Measurements from ENCODE around the gene RUBCNL.

DNA sequence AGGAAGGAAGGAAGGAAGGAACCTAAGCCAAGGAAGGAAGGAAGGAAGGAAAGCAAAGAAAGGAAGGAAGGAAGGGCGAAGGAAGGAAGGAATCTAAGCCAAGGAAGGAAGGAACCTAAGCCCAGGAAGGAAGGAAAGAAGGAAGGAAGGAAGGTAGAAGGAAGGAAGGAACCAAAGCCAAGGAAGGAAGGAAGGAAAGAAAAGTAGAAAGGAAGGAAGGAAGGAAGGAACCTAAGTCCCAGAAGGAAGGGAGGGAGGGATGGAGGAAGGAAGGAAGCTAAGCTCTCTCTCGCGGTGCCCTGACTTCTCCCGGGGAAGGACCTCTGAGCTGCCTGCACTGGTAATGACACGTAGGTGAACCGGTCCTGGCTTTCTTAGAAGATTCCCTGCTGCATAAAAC is 1.3 kb upstream of the RUBCNL start:
- TF ChIP-seq, protein P1, sequence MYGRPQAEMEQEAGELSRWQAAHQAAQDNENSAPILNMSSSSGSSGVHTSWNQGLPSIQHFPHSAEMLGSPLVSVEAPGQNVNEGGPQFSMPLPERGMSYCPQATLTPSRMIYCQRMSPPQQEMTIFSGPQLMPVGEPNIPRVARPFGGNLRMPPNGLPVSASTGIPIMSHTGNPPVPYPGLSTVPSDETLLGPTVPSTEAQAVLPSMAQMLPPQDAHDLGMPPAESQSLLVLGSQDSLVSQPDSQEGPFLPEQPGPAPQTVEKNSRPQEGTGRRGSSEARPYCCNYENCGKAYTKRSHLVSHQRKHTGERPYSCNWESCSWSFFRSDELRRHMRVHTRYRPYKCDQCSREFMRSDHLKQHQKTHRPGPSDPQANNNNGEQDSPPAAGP (tag by site-specific recombination; IDR thresholded peaks at IDR 0.05): no peak
- TF ChIP-seq, protein P2, sequence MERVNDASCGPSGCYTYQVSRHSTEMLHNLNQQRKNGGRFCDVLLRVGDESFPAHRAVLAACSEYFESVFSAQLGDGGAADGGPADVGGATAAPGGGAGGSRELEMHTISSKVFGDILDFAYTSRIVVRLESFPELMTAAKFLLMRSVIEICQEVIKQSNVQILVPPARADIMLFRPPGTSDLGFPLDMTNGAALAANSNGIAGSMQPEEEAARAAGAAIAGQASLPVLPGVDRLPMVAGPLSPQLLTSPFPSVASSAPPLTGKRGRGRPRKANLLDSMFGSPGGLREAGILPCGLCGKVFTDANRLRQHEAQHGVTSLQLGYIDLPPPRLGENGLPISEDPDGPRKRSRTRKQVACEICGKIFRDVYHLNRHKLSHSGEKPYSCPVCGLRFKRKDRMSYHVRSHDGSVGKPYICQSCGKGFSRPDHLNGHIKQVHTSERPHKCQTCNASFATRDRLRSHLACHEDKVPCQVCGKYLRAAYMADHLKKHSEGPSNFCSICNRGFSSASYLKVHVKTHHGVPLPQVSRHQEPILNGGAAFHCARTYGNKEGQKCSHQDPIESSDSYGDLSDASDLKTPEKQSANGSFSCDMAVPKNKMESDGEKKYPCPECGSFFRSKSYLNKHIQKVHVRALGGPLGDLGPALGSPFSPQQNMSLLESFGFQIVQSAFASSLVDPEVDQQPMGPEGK (tag by site-specific recombination; IDR thresholded peaks at IDR 0.05): no peak
- no peak for TF ChIP-seq TCF7L2 (IDR thresholded peaks at IDR 0.05; ENCODE audit: borderline replicate concordance, low read depth, low read length)
- TF ChIP-seq, protein P3, sequence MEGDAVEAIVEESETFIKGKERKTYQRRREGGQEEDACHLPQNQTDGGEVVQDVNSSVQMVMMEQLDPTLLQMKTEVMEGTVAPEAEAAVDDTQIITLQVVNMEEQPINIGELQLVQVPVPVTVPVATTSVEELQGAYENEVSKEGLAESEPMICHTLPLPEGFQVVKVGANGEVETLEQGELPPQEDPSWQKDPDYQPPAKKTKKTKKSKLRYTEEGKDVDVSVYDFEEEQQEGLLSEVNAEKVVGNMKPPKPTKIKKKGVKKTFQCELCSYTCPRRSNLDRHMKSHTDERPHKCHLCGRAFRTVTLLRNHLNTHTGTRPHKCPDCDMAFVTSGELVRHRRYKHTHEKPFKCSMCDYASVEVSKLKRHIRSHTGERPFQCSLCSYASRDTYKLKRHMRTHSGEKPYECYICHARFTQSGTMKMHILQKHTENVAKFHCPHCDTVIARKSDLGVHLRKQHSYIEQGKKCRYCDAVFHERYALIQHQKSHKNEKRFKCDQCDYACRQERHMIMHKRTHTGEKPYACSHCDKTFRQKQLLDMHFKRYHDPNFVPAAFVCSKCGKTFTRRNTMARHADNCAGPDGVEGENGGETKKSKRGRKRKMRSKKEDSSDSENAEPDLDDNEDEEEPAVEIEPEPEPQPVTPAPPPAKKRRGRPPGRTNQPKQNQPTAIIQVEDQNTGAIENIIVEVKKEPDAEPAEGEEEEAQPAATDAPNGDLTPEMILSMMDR (tag by site-specific recombination; IDR thresholded peaks at IDR 0.05): no peak
- TF ChIP-seq YY1 (tag by site-specific recombination; IDR thresholded peaks at IDR 0.05): no peak
- TF ChIP-seq, protein P4, sequence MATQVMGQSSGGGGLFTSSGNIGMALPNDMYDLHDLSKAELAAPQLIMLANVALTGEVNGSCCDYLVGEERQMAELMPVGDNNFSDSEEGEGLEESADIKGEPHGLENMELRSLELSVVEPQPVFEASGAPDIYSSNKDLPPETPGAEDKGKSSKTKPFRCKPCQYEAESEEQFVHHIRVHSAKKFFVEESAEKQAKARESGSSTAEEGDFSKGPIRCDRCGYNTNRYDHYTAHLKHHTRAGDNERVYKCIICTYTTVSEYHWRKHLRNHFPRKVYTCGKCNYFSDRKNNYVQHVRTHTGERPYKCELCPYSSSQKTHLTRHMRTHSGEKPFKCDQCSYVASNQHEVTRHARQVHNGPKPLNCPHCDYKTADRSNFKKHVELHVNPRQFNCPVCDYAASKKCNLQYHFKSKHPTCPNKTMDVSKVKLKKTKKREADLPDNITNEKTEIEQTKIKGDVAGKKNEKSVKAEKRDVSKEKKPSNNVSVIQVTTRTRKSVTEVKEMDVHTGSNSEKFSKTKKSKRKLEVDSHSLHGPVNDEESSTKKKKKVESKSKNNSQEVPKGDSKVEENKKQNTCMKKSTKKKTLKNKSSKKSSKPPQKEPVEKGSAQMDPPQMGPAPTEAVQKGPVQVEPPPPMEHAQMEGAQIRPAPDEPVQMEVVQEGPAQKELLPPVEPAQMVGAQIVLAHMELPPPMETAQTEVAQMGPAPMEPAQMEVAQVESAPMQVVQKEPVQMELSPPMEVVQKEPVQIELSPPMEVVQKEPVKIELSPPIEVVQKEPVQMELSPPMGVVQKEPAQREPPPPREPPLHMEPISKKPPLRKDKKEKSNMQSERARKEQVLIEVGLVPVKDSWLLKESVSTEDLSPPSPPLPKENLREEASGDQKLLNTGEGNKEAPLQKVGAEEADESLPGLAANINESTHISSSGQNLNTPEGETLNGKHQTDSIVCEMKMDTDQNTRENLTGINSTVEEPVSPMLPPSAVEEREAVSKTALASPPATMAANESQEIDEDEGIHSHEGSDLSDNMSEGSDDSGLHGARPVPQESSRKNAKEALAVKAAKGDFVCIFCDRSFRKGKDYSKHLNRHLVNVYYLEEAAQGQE (tag by site-specific recombination; IDR thresholded peaks at IDR 0.05): no peak
- no peak for TF ChIP-seq ZBTB7A (tag by site-specific recombination; IDR thresholded peaks at IDR 0.05; ENCODE audit: low read depth)
- TF ChIP-seq ZNF24 (tag by site-specific recombination; IDR thresholded peaks at IDR 0.05): no peak
- TF ChIP-seq, protein P5, sequence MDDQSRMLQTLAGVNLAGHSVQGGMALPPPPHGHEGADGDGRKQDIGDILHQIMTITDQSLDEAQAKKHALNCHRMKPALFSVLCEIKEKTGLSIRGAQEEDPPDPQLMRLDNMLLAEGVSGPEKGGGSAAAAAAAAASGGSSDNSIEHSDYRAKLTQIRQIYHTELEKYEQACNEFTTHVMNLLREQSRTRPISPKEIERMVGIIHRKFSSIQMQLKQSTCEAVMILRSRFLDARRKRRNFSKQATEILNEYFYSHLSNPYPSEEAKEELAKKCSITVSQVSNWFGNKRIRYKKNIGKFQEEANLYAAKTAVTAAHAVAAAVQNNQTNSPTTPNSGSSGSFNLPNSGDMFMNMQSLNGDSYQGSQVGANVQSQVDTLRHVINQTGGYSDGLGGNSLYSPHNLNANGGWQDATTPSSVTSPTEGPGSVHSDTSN (CRISPR knock-in tag; IDR thresholded peaks at IDR 0.05): no peak

Data from HEK293 (cell line).